Kidney epithelial cell (primary cell): ENCODE measurements around the gene SLC7A7. TPM values are rescaled to one million over a fixed set of nuclear protein-coding genes. Genes with fewer than 3 reads are reported as not detected.
A peak's percentile ranks its signal among the peaks of the same experiment; 100 is the strongest.
"Not testable (repeated sequence)": the region's sequence is repeated elsewhere in the genome, so short reads cannot be mapped to it uniquely, and the experiment has no call there.

Experiments used
- DNase-seq: peaks from one replicate; pipeline ENCODE4 v3.0.0-alpha.2; 2010; ENCODE audit warnings: low read depth
- H3K27me3 ChIP-seq: 2 replicates; pipeline ENCODE4 v1.6.0; 2011; ENCODE audit warnings: low read length; ENCODE audit not compliant: control insufficient read depth, insufficient read depth
- H3K36me3 ChIP-seq: 2 replicates; pipeline ENCODE4 v1.5.1; 2011; ENCODE audit warnings: low read length; ENCODE audit not compliant: control insufficient read depth, insufficient read depth
- H3K4me3 ChIP-seq: 2 replicates; pipeline ENCODE4 v1.5.1; 2011; ENCODE audit warnings: low read depth, mild to moderate bottlenecking, control low read depth, low read length
- total RNA-seq: library from RNA; depleted of rRNA; stranded (reverse); fragments of >200 nt; gene quantifications from 2 replicates; pipeline ENCODE4 v1.2.3, GENCODE V29; 2015
- TF ChIP-seq, protein P1 (sequence below): IDR thresholded peaks from 2 replicates; pipeline ENCODE4 v1.5.1; 2011; ENCODE audit warnings: mild to moderate bottlenecking, moderate library complexity, low read length, control low read depth, inconsistent platforms; ENCODE audit not compliant: insufficient read depth, poor library complexity, severe bottlenecking

Gene SLC7A7
- total RNA-seq, 1 donor from 2014 or later: 6.8 TPM

GRCh38 chr14:22835505-22835904 is 20.3 kb upstream of the SLC7A7 start:
- DNase-seq: no peak
- Histone ChIP-seq H3K4me3 (no peak overlapping the region), H3K36me3 (no peaks in the 10 kb centered on the region), H3K27me3 (no peaks in the 10 kb centered on the region)
- TF ChIP-seq, protein P1, sequence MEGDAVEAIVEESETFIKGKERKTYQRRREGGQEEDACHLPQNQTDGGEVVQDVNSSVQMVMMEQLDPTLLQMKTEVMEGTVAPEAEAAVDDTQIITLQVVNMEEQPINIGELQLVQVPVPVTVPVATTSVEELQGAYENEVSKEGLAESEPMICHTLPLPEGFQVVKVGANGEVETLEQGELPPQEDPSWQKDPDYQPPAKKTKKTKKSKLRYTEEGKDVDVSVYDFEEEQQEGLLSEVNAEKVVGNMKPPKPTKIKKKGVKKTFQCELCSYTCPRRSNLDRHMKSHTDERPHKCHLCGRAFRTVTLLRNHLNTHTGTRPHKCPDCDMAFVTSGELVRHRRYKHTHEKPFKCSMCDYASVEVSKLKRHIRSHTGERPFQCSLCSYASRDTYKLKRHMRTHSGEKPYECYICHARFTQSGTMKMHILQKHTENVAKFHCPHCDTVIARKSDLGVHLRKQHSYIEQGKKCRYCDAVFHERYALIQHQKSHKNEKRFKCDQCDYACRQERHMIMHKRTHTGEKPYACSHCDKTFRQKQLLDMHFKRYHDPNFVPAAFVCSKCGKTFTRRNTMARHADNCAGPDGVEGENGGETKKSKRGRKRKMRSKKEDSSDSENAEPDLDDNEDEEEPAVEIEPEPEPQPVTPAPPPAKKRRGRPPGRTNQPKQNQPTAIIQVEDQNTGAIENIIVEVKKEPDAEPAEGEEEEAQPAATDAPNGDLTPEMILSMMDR: no peak

DNA sequence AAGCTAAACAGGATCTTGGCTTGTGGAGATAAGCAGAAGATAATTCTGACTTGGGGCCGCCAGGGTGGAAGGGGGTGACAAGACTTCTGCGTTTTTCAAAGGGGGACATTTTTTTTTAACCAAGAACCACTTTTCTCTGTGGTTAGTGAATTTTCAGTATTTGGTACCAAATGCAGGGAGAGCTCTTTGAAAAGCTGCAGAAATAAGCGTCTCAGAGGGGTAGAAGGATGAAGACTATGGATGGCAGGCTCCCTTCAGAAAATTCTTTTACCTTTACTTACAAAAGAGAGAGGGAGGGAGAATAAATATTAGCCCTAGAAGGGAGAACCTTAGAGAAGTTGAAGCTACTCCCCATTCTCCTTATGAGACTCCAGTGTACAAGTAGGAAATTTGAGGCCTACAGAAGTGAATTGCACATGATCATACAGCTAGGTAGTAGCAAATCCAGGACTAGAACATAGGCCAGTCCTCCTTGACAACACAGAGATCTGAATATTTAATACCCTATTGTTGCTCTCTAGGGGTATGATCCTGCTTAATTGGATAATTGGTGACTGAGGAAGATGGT is 15.3 kb upstream of the SLC7A7 start:
- Histone ChIP-seq H3K36me3 (no peaks in the 10 kb centered on the region), H3K4me3 (peak overlapping the region; percentile 89), H3K27me3 (no peaks in the 10 kb centered on the region)
- TF ChIP-seq, protein P1: no peak
- DNase-seq: no peak

GRCh38 chr14:22829661-22830442 is 14.6 kb upstream of the SLC7A7 start, which contains the start of gene MRPL52:
MRPL52 (plus strand) TSS chr14:22829887; CDS start chr14:22829913, 26 bp downstream.
- TF ChIP-seq, protein P1: no peak
- H3K36me3 ChIP-seq: no peaks in the 10 kb centered on the region
- no peak for DNase-seq
- H3K27me3 ChIP-seq: no peaks in the 10 kb centered on the region
- H3K4me3 ChIP-seq: peak within 1 kb of the TSS; percentile 89

DNA sequence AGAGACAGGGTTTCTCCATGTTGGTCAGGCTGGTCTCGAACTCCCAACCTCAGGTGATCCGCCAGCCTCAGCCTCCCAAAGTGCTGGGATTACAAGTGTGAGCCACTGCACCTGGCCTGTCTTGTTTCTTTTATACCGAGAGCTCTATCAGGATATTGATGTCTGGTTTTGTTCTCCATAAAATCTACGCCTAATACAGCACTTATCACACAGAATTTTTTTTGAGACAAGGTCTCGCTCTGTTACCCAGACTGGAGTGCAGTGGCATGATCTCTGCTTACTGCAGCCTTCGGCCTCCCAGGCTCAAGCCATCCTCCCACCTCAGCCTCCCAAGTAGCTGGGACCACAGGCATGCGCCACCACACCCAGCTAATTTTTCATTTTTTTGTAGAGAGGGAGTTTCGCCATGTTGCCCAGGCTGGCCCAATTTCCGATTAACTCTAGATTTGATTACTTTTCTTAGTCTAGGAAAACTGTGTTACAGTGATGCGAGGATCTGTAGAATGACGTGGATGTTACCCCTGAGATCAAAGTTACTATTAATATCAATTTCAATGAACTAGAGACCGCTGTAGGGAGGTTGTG is 13.9 kb upstream of the SLC7A7 start:
- H3K36me3 ChIP-seq, DNase-seq, H3K27me3 ChIP-seq: not testable (repeated sequence)
- peak overlapping the region; percentile 89 for H3K4me3 ChIP-seq

DNA sequence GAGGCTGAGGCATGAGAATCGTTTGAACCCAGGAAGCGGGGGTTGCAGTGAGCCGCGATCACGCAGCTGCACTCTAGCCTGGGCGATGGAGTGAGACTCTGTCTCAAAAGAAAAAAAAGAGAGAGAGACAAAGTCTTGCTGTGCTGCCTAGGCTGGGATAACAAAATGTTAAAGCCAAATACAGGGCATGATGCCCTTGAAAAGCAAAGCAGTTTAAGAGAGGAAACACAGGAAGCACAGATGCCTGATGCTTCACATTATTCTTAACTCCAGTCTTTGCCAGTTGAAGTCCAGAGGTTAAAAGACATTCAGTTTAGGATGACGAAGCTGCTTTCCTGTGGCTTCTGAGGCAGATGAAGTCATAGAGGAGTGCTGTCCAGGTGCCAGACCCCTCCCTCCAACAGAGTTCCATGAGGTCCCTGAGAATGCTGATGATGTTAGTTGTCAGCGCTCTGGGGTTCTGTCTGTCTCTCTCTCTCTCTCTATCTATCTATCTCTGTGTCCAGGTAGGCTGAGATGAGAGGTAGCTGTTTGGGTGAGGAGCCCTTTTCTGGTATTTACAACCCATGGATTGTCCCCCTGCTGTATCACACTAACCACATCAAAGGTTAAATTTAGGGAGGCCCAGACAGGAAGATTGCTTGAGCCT is 9.6 kb upstream of the SLC7A7 start:
- no peaks in the 10 kb centered on the region for H3K36me3 ChIP-seq
- H3K27me3 ChIP-seq: no peaks in the 10 kb centered on the region
- H3K4me3 ChIP-seq: no peak overlapping the region
- TF ChIP-seq, protein P1: no peak
- peak; percentile 88 for DNase-seq

- Histone ChIP-seq H3K27me3 (no peaks in the 10 kb centered on the region), H3K36me3 (no peaks in the 10 kb centered on the region), H3K4me3 (no peak overlapping the region)
- TF ChIP-seq, protein P1: peak; percentile 87
- DNase-seq: no peak
Observed at GRCh38 chr14:22822571-22823098, 7.4 kb upstream of the SLC7A7 start.
